Measurements from ENCODE around the gene SLC35A5.

SLC35A5 gene

DNA sequence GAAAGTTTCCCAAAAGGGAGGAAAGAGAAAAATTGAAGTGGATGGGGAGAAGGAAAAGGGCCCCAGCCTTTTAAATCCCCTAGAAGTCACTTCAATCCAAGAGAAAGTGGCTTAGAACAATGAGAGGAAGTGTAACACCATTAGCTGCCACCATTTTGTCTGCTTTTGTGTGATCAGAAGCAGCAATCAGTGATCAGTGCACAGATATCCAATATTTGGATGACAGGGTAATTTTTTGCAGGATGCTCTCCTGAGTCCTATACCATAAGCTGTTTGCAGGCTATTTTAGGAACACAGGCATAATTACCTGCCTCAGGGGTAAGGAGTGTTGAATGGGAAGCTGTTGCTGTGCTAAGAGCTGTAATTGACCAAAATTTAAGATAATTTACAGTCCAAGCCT lies 31.4 kb downstream of the SLC35A5 start (continued):
- TF ChIP-seq, protein P1, sequence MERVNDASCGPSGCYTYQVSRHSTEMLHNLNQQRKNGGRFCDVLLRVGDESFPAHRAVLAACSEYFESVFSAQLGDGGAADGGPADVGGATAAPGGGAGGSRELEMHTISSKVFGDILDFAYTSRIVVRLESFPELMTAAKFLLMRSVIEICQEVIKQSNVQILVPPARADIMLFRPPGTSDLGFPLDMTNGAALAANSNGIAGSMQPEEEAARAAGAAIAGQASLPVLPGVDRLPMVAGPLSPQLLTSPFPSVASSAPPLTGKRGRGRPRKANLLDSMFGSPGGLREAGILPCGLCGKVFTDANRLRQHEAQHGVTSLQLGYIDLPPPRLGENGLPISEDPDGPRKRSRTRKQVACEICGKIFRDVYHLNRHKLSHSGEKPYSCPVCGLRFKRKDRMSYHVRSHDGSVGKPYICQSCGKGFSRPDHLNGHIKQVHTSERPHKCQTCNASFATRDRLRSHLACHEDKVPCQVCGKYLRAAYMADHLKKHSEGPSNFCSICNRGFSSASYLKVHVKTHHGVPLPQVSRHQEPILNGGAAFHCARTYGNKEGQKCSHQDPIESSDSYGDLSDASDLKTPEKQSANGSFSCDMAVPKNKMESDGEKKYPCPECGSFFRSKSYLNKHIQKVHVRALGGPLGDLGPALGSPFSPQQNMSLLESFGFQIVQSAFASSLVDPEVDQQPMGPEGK (CRISPR knock-in tag; IDR thresholded peaks at IDR 0.05; ENCODE audit: borderline replicate concordance), result no peak
- TF ChIP-seq GLIS3 (CRISPR knock-in tag; IDR thresholded peaks at IDR 0.05), result no peak
- no peak for TF ChIP-seq TOX (CRISPR knock-in tag; IDR thresholded peaks at IDR 0.05; ENCODE audit: borderline replicate concordance)
- TF ChIP-seq ZNF70 (CRISPR knock-in tag; IDR thresholded peaks at IDR 0.05), result no peak
- no peak for TF ChIP-seq OSR1 (CRISPR knock-in tag; IDR thresholded peaks at IDR 0.05)
- TF ChIP-seq ARNTL (CRISPR knock-in tag; IDR thresholded peaks at IDR 0.05; ENCODE audit: borderline replicate concordance, low read depth), result no peak

DNA sequence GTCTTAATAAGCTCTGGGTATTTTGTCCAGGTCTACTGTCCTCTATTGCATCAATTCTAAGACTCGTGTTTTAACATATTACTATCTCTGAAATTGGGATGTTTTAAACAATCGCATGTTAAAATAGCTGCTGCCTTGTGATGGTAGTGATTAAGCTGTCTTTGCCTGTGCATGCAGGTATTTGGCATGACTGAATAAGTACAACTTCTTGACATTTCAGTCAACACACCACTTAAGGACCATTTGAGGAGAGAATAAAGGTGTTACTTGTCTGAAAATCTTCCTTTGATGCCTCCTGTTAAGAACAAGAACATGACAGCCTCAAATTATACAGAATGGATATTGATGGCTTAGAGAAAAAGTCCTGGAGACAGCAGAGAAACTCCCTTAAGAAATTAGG lies 33.0 kb downstream of the SLC35A5 start:
- ATAC-seq, result no peak

DNA sequence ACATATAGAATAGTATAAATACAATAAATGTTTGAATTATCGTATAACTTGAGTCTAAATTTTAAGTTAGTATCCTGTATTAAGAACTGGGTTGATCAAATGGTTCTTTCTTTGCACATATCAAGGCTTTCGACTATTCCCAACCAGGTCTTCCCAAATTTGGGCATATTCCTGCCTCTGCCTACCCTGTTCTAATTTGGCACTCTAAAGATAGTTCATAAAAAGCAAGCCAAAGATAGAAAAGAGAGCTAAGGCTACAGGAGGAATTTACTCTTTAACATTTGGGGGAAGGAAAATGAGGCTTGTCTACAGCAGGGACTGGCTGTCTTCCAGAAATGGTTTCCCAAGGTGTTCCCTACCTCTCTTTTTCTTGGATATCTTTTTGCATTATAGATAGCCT lies 36.1 kb downstream of the SLC35A5 start:
- TF ChIP-seq BACH2 (CRISPR knock-in tag; IDR thresholded peaks at IDR 0.05; ENCODE audit: borderline replicate concordance) (no peak), GLIS3 (CRISPR knock-in tag; IDR thresholded peaks at IDR 0.05) (no peak), ZNF70 (CRISPR knock-in tag; IDR thresholded peaks at IDR 0.05) (no peak), ISL1 (CRISPR knock-in tag; IDR thresholded peaks at IDR 0.05) (no peak), TCF4 (CRISPR knock-in tag; IDR thresholded peaks at IDR 0.05; ENCODE audit: borderline replicate concordance) (no peak), TOX (CRISPR knock-in tag; IDR thresholded peaks at IDR 0.05; ENCODE audit: borderline replicate concordance) (no peak), RARB (CRISPR knock-in tag; IDR thresholded peaks at IDR 0.05) (no peak)
- TF ChIP-seq, protein P2, sequence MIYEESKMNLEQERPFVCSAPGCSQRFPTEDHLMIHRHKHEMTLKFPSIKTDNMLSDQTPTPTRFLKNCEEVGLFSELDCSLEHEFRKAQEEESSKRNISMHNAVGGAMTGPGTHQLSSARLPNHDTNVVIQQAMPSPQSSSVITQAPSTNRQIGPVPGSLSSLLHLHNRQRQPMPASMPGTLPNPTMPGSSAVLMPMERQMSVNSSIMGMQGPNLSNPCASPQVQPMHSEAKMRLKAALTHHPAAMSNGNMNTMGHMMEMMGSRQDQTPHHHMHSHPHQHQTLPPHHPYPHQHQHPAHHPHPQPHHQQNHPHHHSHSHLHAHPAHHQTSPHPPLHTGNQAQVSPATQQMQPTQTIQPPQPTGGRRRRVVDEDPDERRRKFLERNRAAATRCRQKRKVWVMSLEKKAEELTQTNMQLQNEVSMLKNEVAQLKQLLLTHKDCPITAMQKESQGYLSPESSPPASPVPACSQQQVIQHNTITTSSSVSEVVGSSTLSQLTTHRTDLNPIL (CRISPR knock-in tag; IDR thresholded peaks at IDR 0.05; ENCODE audit: low read depth), result no peak
- TF ChIP-seq, protein P3, sequence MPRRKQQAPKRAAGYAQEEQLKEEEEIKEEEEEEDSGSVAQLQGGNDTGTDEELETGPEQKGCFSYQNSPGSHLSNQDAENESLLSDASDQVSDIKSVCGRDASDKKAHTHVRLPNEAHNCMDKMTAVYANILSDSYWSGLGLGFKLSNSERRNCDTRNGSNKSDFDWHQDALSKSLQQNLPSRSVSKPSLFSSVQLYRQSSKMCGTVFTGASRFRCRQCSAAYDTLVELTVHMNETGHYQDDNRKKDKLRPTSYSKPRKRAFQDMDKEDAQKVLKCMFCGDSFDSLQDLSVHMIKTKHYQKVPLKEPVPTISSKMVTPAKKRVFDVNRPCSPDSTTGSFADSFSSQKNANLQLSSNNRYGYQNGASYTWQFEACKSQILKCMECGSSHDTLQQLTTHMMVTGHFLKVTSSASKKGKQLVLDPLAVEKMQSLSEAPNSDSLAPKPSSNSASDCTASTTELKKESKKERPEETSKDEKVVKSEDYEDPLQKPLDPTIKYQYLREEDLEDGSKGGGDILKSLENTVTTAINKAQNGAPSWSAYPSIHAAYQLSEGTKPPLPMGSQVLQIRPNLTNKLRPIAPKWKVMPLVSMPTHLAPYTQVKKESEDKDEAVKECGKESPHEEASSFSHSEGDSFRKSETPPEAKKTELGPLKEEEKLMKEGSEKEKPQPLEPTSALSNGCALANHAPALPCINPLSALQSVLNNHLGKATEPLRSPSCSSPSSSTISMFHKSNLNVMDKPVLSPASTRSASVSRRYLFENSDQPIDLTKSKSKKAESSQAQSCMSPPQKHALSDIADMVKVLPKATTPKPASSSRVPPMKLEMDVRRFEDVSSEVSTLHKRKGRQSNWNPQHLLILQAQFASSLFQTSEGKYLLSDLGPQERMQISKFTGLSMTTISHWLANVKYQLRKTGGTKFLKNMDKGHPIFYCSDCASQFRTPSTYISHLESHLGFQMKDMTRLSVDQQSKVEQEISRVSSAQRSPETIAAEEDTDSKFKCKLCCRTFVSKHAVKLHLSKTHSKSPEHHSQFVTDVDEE (CRISPR knock-in tag; IDR thresholded peaks at IDR 0.05), result no peak
- ATAC-seq, result no peak

More for the DNA sequence above, 33.0 kb downstream of the SLC35A5 start:
- no peak for TF ChIP-seq ZNF8 (CRISPR knock-in tag; IDR thresholded peaks at IDR 0.05)
- no peak for TF ChIP-seq ZFP3 (CRISPR knock-in tag; IDR thresholded peaks at IDR 0.05)
- TF ChIP-seq PPARA (CRISPR knock-in tag; IDR thresholded peaks at IDR 0.05; ENCODE audit: borderline replicate concordance), result no peak
- TF ChIP-seq TOX (CRISPR knock-in tag; IDR thresholded peaks at IDR 0.05; ENCODE audit: borderline replicate concordance), result no peak
- no peak for TF ChIP-seq CSDC2 (CRISPR knock-in tag; IDR thresholded peaks at IDR 0.05)
- TF ChIP-seq ZNF70 (CRISPR knock-in tag; IDR thresholded peaks at IDR 0.05), result no peak
- TF ChIP-seq, protein P1 (CRISPR knock-in tag; IDR thresholded peaks at IDR 0.05; ENCODE audit: borderline replicate concordance), result no peak
- no peak for TF ChIP-seq RARB (CRISPR knock-in tag; IDR thresholded peaks at IDR 0.05)
- no peak for TF ChIP-seq ZNF565 (CRISPR knock-in tag; conservative IDR thresholded peaks at IDR 0.05; ENCODE audit: low read depth)
- no peak for TF ChIP-seq SNAI2 (CRISPR knock-in tag; IDR thresholded peaks at IDR 0.05)
- TF ChIP-seq, protein P3 (CRISPR knock-in tag; IDR thresholded peaks at IDR 0.05), result no peak
- TF ChIP-seq ESRRG (CRISPR knock-in tag; IDR thresholded peaks at IDR 0.05), result no peak
- TF ChIP-seq TCF4 (CRISPR knock-in tag; IDR thresholded peaks at IDR 0.05; ENCODE audit: borderline replicate concordance), result no peak
- no peak for TF ChIP-seq ARNTL (CRISPR knock-in tag; IDR thresholded peaks at IDR 0.05; ENCODE audit: borderline replicate concordance, low read depth)
- no peak for TF ChIP-seq ZFP30 (CRISPR knock-in tag; IDR thresholded peaks at IDR 0.05)

All from SK-N-SH treated with all-trans-retinoic acid at 6 μM for 48 hours (cell line).